Gastrocnemius medialis (tissue), 4 donors: ENCODE data around the gene CGRRF1.

Source experiments
- POLR2A ChIP-seq, 2 donors: fragments of 450-650 bp; IDR thresholded peaks; one replicate each; pipeline ENCODE4 v1.6.1; 2017; ENCODE audit warnings: antibody characterized with exemption in 2 of 2, mild to moderate bottlenecking in 2 of 2, moderate library complexity in 2 of 2
- TF ChIP-seq, protein P1 (sequence below), 5 experiments: fragments of 450-650 bp in 3 of 5; fragments of 200-600 bp in 2 of 5; sonication (generic) in 2 of 5; IDR thresholded peaks in 4 of 5; conservative IDR thresholded peaks in 1 of 5; 1 replicate in 4 of 5; 2 replicates in 1 of 5; pipeline ENCODE4 v1.5.1; 2016 to 2019; ENCODE audit warnings: antibody characterized with exemption in 5 of 5, mild to moderate bottlenecking in 3 of 5, moderate library complexity in 3 of 5

DNA sequence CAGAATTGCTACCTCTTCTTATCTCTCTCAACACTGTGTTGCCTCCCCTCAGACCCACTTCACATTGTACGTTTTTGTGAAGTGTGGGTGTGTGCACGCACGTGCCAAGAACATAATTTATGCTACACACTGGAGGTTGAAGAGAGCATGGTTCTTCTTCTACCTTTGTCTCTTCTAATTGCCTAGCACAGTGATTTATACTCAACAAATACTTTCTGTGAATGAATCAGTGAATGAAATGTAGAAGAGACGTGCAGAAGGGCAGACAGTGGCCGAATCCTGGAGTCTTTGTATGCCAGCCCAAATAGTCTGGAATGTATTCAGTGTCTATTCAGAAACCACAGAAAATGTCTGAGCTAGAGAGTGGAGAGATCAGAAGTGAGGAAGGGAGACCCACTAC is 52.6 kb downstream of the CGRRF1 start:
- TF ChIP-seq, protein P1, sequence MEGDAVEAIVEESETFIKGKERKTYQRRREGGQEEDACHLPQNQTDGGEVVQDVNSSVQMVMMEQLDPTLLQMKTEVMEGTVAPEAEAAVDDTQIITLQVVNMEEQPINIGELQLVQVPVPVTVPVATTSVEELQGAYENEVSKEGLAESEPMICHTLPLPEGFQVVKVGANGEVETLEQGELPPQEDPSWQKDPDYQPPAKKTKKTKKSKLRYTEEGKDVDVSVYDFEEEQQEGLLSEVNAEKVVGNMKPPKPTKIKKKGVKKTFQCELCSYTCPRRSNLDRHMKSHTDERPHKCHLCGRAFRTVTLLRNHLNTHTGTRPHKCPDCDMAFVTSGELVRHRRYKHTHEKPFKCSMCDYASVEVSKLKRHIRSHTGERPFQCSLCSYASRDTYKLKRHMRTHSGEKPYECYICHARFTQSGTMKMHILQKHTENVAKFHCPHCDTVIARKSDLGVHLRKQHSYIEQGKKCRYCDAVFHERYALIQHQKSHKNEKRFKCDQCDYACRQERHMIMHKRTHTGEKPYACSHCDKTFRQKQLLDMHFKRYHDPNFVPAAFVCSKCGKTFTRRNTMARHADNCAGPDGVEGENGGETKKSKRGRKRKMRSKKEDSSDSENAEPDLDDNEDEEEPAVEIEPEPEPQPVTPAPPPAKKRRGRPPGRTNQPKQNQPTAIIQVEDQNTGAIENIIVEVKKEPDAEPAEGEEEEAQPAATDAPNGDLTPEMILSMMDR (IDR thresholded peaks at IDR 0.05 in 4 of 5, conservative IDR thresholded peaks at IDR 0.05 in 1 of 5) = no peak
- no peak for TF ChIP-seq POLR2A (IDR thresholded peaks at IDR 0.05)
